Right lobe of liver (tissue), 6 donors: ENCODE data around the gene CELF2. TPM values are rescaled to one million over a fixed set of nuclear protein-coding genes. Genes with fewer than 3 reads are reported as not detected.

Experiments
- ATAC-seq, 4 donors: fragments of 200-7000 bp; cut with Tn5 transposase; one replicate each; pipeline ENCODE4 v1.9.1; 2020; ENCODE audit warnings: mild to moderate bottlenecking in 4 of 4, moderate library complexity in 4 of 4
- DNase-seq, 3 donors: peaks; one replicate each; pipeline ENCODE4 v3.0.0-alpha.2; 2020
- H3K27ac ChIP-seq, 3 donors: fragments of 200-600 bp; one replicate each; pipeline ENCODE4 v1.8.0; 2022
- H3K27me3 ChIP-seq, 2 donors: fragments of 200-600 bp; one replicate each; pipeline ENCODE4 v1.8.0; 2022
- H3K36me3 ChIP-seq, 4 donors: fragments of 200-600 bp; sonication (generic) in 1 of 4; one replicate each; pipeline versions ENCODE4 v1.5.1 to v1.8.0; 2017 to 2022; ENCODE audit warnings: control low read depth in 1 of 4
- H3K4me1 ChIP-seq, 4 donors: fragments of 200-600 bp; sonication (generic) in 1 of 4; one replicate each; pipeline versions ENCODE4 v1.5.1 to v1.8.0; 2017 to 2022; ENCODE audit warnings: control low read depth in 1 of 4
- H3K4me3 ChIP-seq, 3 donors: fragments of 200-600 bp; one replicate each; pipeline ENCODE4 v1.8.0; 2022
- H3K9me3 ChIP-seq, 4 donors: fragments of 200-600 bp; sonication (generic) in 1 of 4; one replicate each; pipeline versions ENCODE4 v1.5.1 to v1.8.0; 2017 to 2022; ENCODE audit warnings: control low read depth in 1 of 4
- POLR2A ChIP-seq: fragments of 450-650 bp; IDR thresholded peaks from one replicate; pipeline ENCODE4 v1.6.1; 2017; ENCODE audit warnings: antibody characterized with exemption, mild to moderate bottlenecking
- WGBS: methylation state at CpG from one replicate; pipeline ENCODE4 v1.1.6; 2018; ENCODE audit warnings: low coverage, low lambda C conversion rate; ENCODE audit not compliant: insufficient coverage; ENCODE audit errors: missing lambda C conversion rate; 5-methylcytosine and 5-hydroxymethylcytosine counted together
- intact Hi-C, 2 donors: fragments of 100-400 bp; cut with DNase I; formaldehyde crosslinking; loops; one replicate each; pipeline versions ENCODE4 v1.11.2 to v1.14.1; 2022
- total RNA-seq, 6 experiments: library from RNA; depleted of rRNA in 2 of 6; stranded (reverse); fragments of >200 nt in 2 of 6; fragmentation: NEBNext Ultra II Directional in 3 of 6; extraction: Animal tissue kit (Norgen Biotek cat#: 25700) in 3 of 6; gene quantifications; one replicate each; pipeline versions ENCODE4 v1.1.0 to v1.2.4, GENCODE V29; 2016 to 2023
- TF ChIP-seq, protein P1 (sequence below), 4 donors: fragments of 200-600 bp in 3 of 4; fragments of 450-650 bp in 1 of 4; IDR thresholded peaks; one replicate each; pipeline versions ENCODE4 v1.5.1 to v1.8.0; 2016 to 2022; ENCODE audit warnings: antibody characterized with exemption in 4 of 4, mild to moderate bottlenecking in 2 of 4
- donor health status: DM: no; HTN: yes; CAD: no.
- donor health status: DM: no; HTN: no; CAD: no.
- donor health status: DM: no; HTN: no; CAD: no.
- donor health status: DM: no; HTN: yes; CAD: no.
- donor health status: DM: no; HTN: yes; CAD: no.

Gene CELF2
- total RNA-seq, 6 experiments from 2014 or later: 2.4 to 6.2 (median 3.7) TPM

DNA sequence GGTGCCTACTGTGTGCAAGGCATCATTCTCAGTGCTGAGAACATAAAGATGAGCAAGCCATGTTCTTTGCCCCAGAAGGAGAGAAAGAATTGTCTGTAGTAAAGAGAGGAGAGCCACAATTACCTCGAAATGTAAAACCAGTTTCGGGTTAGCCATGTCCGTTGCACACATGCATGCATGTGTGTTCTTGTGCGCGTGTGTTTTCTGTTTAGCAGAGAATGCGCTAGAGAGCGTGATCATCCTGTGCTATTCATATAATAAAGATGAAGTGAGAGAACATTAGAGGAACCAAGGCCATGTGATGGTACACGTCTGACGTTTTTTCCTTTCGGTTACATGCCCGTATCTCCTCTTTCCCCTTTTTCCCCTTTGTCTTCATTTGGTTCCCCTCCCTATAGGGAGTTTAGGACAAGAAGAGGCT, 158.2 kb downstream of the CELF2 start:
- peak overlapping the region in 1 of 3 donors; percentile 10 for H3K4me3 ChIP-seq
- no peaks in the 10 kb centered on the region for H3K27me3 ChIP-seq
- TF ChIP-seq POLR2A: peak; percentile 12
- TF ChIP-seq, protein P1, sequence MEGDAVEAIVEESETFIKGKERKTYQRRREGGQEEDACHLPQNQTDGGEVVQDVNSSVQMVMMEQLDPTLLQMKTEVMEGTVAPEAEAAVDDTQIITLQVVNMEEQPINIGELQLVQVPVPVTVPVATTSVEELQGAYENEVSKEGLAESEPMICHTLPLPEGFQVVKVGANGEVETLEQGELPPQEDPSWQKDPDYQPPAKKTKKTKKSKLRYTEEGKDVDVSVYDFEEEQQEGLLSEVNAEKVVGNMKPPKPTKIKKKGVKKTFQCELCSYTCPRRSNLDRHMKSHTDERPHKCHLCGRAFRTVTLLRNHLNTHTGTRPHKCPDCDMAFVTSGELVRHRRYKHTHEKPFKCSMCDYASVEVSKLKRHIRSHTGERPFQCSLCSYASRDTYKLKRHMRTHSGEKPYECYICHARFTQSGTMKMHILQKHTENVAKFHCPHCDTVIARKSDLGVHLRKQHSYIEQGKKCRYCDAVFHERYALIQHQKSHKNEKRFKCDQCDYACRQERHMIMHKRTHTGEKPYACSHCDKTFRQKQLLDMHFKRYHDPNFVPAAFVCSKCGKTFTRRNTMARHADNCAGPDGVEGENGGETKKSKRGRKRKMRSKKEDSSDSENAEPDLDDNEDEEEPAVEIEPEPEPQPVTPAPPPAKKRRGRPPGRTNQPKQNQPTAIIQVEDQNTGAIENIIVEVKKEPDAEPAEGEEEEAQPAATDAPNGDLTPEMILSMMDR (IDR thresholded peaks at IDR 0.05): no peak
- peak overlapping the region in 2 of 3 donors; percentile 22 to 43 for H3K27ac ChIP-seq
- no peaks in the 10 kb centered on the region for H3K4me1 ChIP-seq
- no peaks in the 10 kb centered on the region for H3K9me3 ChIP-seq
- 54% methylated on average over 11 of the region's 11 CpGs for WGBS
- peak; percentile 19 to 47 (median 35) for ATAC-seq
- intact Hi-C loops: no loop called here
- no peaks in the 10 kb centered on the region for H3K36me3 ChIP-seq
- DNase-seq: no peak

DNA sequence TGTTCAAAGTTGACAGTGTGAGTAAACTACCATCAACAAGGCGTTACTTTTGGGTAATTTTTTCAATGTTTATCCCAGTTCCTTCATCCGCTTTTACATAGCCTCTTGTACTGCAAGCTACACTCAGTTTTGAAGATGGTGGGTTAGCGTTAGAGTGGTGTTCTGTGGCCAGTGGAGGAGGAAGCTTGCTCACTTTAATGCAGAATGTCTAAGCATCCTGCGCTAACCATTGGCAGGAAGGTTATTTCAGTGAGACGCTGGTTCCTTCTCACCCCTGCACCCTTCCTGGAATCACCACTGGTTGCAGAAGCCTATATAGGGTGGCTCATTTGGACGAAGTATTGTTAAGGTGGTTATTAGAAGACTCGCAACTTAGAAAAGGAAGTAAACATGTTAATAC, 159.1 kb downstream of the CELF2 start:
- H3K4me1 ChIP-seq: no peaks in the 10 kb centered on the region
- no peaks in the 10 kb centered on the region for H3K36me3 ChIP-seq
- no peaks in the 10 kb centered on the region for H3K9me3 ChIP-seq
- TF ChIP-seq POLR2A: peak; percentile 12
- TF ChIP-seq, protein P1 (IDR thresholded peaks at IDR 0.05): no peak
- H3K27me3 ChIP-seq: no peaks in the 10 kb centered on the region
- intact Hi-C loops: no loop called here
- peak; percentile 25 to 43 (median 32) for ATAC-seq
- no peak for DNase-seq
- peak overlapping the region in 1 of 3 donors; percentile 22 for H3K27ac ChIP-seq
- no peak overlapping the region for H3K4me3 ChIP-seq
- WGBS: 27% methylated on average over 7 of the region's 7 CpGs

DNA sequence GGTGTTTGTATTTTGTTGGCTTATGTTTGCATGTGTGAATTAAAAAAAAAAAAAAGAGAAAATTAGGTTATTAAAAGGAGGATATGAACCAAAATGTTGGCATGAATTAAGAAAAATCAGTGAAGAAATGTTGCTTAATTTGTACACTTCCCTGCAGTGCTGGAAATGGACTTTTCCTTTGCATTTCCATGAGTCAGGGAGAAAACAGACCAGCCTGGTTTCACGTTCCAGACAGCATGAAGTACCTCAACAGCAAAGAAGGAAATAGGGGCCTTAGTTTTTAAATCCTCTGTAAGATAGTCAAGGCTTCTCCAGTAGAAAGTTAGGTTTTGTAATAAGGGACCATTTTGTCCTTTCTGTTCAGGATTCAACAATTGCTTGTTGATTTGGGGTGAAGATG, 159.7 kb downstream of the CELF2 start:
- peak in 2 of 4 donors; percentile 15 to 18 for ATAC-seq
- no peak overlapping the region for H3K27ac ChIP-seq
- H3K36me3 ChIP-seq: no peaks in the 10 kb centered on the region
- TF ChIP-seq, protein P1 (IDR thresholded peaks at IDR 0.05): no peak
- no peak for TF ChIP-seq POLR2A
- H3K27me3 ChIP-seq: no peaks in the 10 kb centered on the region
- no peaks in the 10 kb centered on the region for H3K9me3 ChIP-seq
- WGBS: 14% methylated on average over 1 of the region's 1 CpG
- intact Hi-C loops: no loop called here
- no peak for DNase-seq
- H3K4me1 ChIP-seq: no peaks in the 10 kb centered on the region
- no peak overlapping the region for H3K4me3 ChIP-seq

DNA sequence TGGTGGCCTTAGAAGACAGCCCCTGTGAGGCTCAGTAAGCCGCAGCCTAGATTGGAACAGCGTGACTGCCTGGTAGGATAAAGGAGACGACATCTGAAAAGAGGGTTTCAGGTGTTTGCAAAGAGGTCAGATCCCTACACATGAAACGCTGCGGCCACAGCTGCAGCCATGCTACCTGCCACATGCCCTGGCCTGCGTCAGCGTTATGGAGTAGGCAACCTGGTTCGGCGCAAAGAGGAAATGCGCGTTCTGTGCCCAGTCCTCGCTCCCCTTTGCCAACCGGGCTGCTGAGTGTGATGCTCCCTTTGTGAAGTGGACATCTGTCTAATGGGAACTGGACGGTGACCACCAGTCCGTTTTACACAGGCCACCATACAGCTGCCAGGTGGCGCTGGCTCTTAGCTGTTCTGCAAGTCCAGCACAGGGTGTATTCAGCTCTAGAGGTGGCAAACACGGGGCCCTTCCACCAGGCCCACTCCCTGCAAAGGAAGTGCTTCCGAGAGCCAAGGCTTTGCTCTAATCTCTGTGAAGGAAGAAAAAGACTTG, 160.3 kb downstream of the CELF2 start:
- H3K27ac ChIP-seq: no peak overlapping the region
- WGBS: 31% methylated on average over 5 of the region's 18 CpGs
- no peak overlapping the region for H3K4me3 ChIP-seq
- DNase-seq (no peak), ATAC-seq (peak in 1 of 4 donors; percentile 3)
- TF ChIP-seq, protein P1 (IDR thresholded peaks at IDR 0.05): no peak
- TF ChIP-seq POLR2A: no peak
- no peaks in the 10 kb centered on the region for H3K27me3 ChIP-seq
- intact Hi-C loops: no loop called here
- H3K36me3 ChIP-seq: no peaks in the 10 kb centered on the region
- H3K4me1 ChIP-seq: no peaks in the 10 kb centered on the region
- H3K9me3 ChIP-seq: no peaks in the 10 kb centered on the region
